GM21423 (cell line): ENCODE results near the gene POLG2.
"Not testable (repeated sequence)": the region's sequence is repeated elsewhere in the genome, so short reads cannot be mapped to it uniquely, and the experiment has no call there.

Source experiments
- ATAC-seq: cut with Tn5 transposase; IDR thresholded peaks from one replicate; pipeline ENCODE4 v1.9.1; 2021; ENCODE audit warnings: mild to moderate bottlenecking, moderate library complexity; ENCODE audit not compliant: unreplicated experiment

The POLG2 gene

GRCh38 chr17:64491034-64491860 lies 5.6 kb downstream of the POLG2 start:
- no peak for ATAC-seq

GRCh38 chr17:64488301-64488700 lies 8.6 kb downstream of the POLG2 start:
- ATAC-seq = no peak

GRCh38 chr17:64484380-64484779 lies 12.5 kb downstream of the POLG2 start:
- no peak for ATAC-seq

- no peak for ATAC-seq
Observed at GRCh38 chr17:64480951-64481350, 15.9 kb downstream of the POLG2 start.

GRCh38 chr17:64477849-64478248 lies 19.0 kb downstream of the POLG2 start:
- ATAC-seq = no peak

GRCh38 chr17:64472564-64472963 lies 24.3 kb downstream of the POLG2 start:
- no peak for ATAC-seq

- ATAC-seq = no peak
Observed at GRCh38 chr17:64471440-64471839, 25.4 kb downstream of the POLG2 start.

- ATAC-seq = no peak
Observed at GRCh38 chr17:64470625-64471024, 26.2 kb downstream of the POLG2 start.

GRCh38 chr17:64466834-64467233 lies 30.0 kb downstream of the POLG2 start:
- ATAC-seq = not testable (repeated sequence)

- ATAC-seq = no peak
Observed at GRCh38 chr17:64466019-64466735, 30.7 kb downstream of the POLG2 start.

- no peak for ATAC-seq
Observed at GRCh38 chr17:64461788-64462187, 35.1 kb downstream of the POLG2 start.

- no peak for ATAC-seq
Observed at GRCh38 chr17:64460955-64461354, 35.9 kb downstream of the POLG2 start.

GRCh38 chr17:64459818-64460217 lies 37.0 kb downstream of the POLG2 start:
- ATAC-seq = not testable (repeated sequence)

- ATAC-seq = no peak
Observed at GRCh38 chr17:64459284-64459747, 37.5 kb downstream of the POLG2 start.

- no peak for ATAC-seq
Observed at GRCh38 chr17:64458756-64459155, 38.1 kb downstream of the POLG2 start.

GRCh38 chr17:64457156-64457555 lies 39.7 kb downstream of the POLG2 start:
- no peak for ATAC-seq

- ATAC-seq = no peak
Observed at GRCh38 chr17:64455993-64456885, 40.6 kb downstream of the POLG2 start.

- no peak for ATAC-seq
Observed at GRCh38 chr17:64449545-64449944, 47.3 kb downstream of the POLG2 start.

- ATAC-seq = peak; percentile 67
Observed at GRCh38 chr17:64448665-64449512, 48.0 kb downstream of the POLG2 start, which contains the start of gene MILR1. MILR1 (plus strand) TSS chr17:64449115; CDS start chr17:64449169, 54 bp downstream.

- ATAC-seq = no peak
Observed at GRCh38 chr17:64447526-64447925, 49.3 kb downstream of the POLG2 start.
